CD4-positive, alpha-beta T cell treated with Interleukin-12 subunit alpha and Interleukin-12 subunit beta, for 1 hour (primary cell): ENCODE results near the gene ZCWPW1.
"Not testable (repeated sequence)": the region's sequence is repeated elsewhere in the genome, so short reads cannot be mapped to it uniquely, and the experiment has no call there.

Source experiments
- DNase-seq: peaks from one replicate; pipeline ENCODE4 v3.0.0-alpha.2; 2020

ZCWPW1 gene

GRCh38 chr7:100398239-100398638 is 30.3 kb downstream of the ZCWPW1 start:
- DNase-seq: no peak

- DNase-seq: no peak
These were observed 31.0 kb downstream of the ZCWPW1 start for GRCh38 chr7:100397315-100398081.

- peak; percentile 63 for DNase-seq
These were observed 32.0 kb downstream of the ZCWPW1 start for GRCh38 chr7:100396421-100396982.

- no peak for DNase-seq
These were observed 34.4 kb downstream of the ZCWPW1 start for GRCh38 chr7:100394077-100394476.

- DNase-seq: no peak
These were observed 35.1 kb downstream of the ZCWPW1 start for GRCh38 chr7:100393233-100393905.

- DNase-seq: no peak
These were observed 38.1 kb downstream of the ZCWPW1 start for GRCh38 chr7:100390286-100391009.

- DNase-seq: no peak
These were observed 38.9 kb downstream of the ZCWPW1 start for GRCh38 chr7:100389437-100390088.

- no peak for DNase-seq
These were observed 40.8 kb downstream of the ZCWPW1 start for GRCh38 chr7:100387695-100388094.

- DNase-seq: no peak
These were observed 41.6 kb downstream of the ZCWPW1 start for GRCh38 chr7:100386940-100387339.

- DNase-seq: no peak
These were observed 43.7 kb downstream of the ZCWPW1 start for GRCh38 chr7:100384628-100385294.

GRCh38 chr7:100382234-100382853 is 46.2 kb downstream of the ZCWPW1 start:
- not testable (repeated sequence) for DNase-seq

- DNase-seq: not testable (repeated sequence)
These were observed 46.8 kb downstream of the ZCWPW1 start for GRCh38 chr7:100381531-100382233.

- no peak for DNase-seq
These were observed 48.3 kb downstream of the ZCWPW1 start for GRCh38 chr7:100380196-100380595.

- no peak for DNase-seq
These were observed 50.3 kb downstream of the ZCWPW1 start for GRCh38 chr7:100378114-100378755.

GRCh38 chr7:100376066-100376465 is 52.4 kb downstream of the ZCWPW1 start:
- DNase-seq: no peak

- no peak for DNase-seq
These were observed 53.9 kb downstream of the ZCWPW1 start for GRCh38 chr7:100374601-100375000.

GRCh38 chr7:100373870-100374598 is 54.5 kb downstream of the ZCWPW1 start:
- DNase-seq: not testable (repeated sequence)

- no peak for DNase-seq
These were observed 55.2 kb downstream of the ZCWPW1 start, which contains the start of gene PILRA for GRCh38 chr7:100373261-100373831. PILRA (plus strand) TSS chr7:100373487; CDS start chr7:100373657, 170 bp downstream.

- no peak for DNase-seq
These were observed 55.8 kb downstream of the ZCWPW1 start for GRCh38 chr7:100372694-100373093.
